Activated CD4-positive, alpha-beta T cell treated with anti-CD3 and anti-CD28 coated beads, Interleukin-2, amount 50 U/mL, for 16 hours (primary cell): ENCODE data around the gene EIF3K.
A peak's percentile ranks its signal among the peaks of the same experiment; 100 is the strongest.

Experiments used
- DNase-seq: peaks from one replicate; pipeline ENCODE4 v3.0.0-alpha.2; 2020

EIF3K gene

GRCh38 chr19:38650911-38651584 is 32.1 kb downstream of the EIF3K start:
- DNase-seq, result no peak

GRCh38 chr19:38653028-38653571 is 34.1 kb downstream of the EIF3K start:
- no peak for DNase-seq

GRCh38 chr19:38654628-38655055 is 35.7 kb downstream of the EIF3K start:
- no peak for DNase-seq

- peak; percentile 85 for DNase-seq
Observed at GRCh38 chr19:38655148-38655824, 36.3 kb downstream of the EIF3K start.

- DNase-seq, result peak; percentile 37
Observed at GRCh38 chr19:38656171-38656981, 37.4 kb downstream of the EIF3K start.

GRCh38 chr19:38657633-38658222 is 38.7 kb downstream of the EIF3K start:
- peak; percentile 68 for DNase-seq

GRCh38 chr19:38658462-38659306 is 39.7 kb downstream of the EIF3K start:
- DNase-seq, result no peak

GRCh38 chr19:38660724-38661123 is 41.7 kb downstream of the EIF3K start:
- no peak for DNase-seq

- DNase-seq, result no peak
Observed at GRCh38 chr19:38661136-38661535, 42.1 kb downstream of the EIF3K start.

GRCh38 chr19:38661996-38662395 is 43.0 kb downstream of the EIF3K start:
- no peak for DNase-seq

- no peak for DNase-seq
Observed at GRCh38 chr19:38662537-38663155, 43.7 kb downstream of the EIF3K start.

GRCh38 chr19:38663156-38663651 is 44.2 kb downstream of the EIF3K start:
- DNase-seq, result no peak

GRCh38 chr19:38663957-38664502 is 45.0 kb downstream of the EIF3K start:
- no peak for DNase-seq

GRCh38 chr19:38664503-38665211 is 45.7 kb downstream of the EIF3K start:
- no peak for DNase-seq

GRCh38 chr19:38665219-38665931 is 46.4 kb downstream of the EIF3K start:
- no peak for DNase-seq

- DNase-seq, result no peak
Observed at GRCh38 chr19:38665950-38666662, 47.1 kb downstream of the EIF3K start.

GRCh38 chr19:38666663-38667511 is 47.9 kb downstream of the EIF3K start:
- DNase-seq, result peak; percentile 70

GRCh38 chr19:38667661-38668171 is 48.7 kb downstream of the EIF3K start:
- DNase-seq, result no peak
